K562 (cell line): ENCODE data around the gene F2. TPM values are rescaled to one million over a fixed set of nuclear protein-coding genes. Genes with fewer than 3 reads are reported as not detected.

Experiments used
- BCOR ChIP-seq: fragments of 450-650 bp; IDR thresholded peaks from 2 replicates; pipeline ENCODE4 v1.6.1; 2016
- BRD9 ChIP-seq: fragments of 450-650 bp; IDR thresholded peaks from 2 replicates; pipeline ENCODE4 v1.6.1; 2018; ENCODE audit warnings: low read depth; ENCODE audit not compliant: partially characterized antibody
- CHD4 ChIP-seq: fragments of 200-600 bp; sonication (generic); IDR thresholded peaks from 3 replicates; pipeline ENCODE4 v1.6.1; 2012; ENCODE audit warnings: low read depth, mild to moderate bottlenecking, mixed read lengths, low read length, inconsistent platforms; ENCODE audit not compliant: insufficient read depth, insufficient replicate concordance, poor library complexity, severe bottlenecking
- DLX4 ChIP-seq: fragments of 250-450 bp; sonication (Bioruptor Pico); IDR thresholded peaks from 2 replicates; pipeline ENCODE4 v1.6.1; 2021; ENCODE audit warnings: mild to moderate bottlenecking
- GABPA ChIP-seq: fragments of 200-800 bp; sonication (Bioruptor generic); conservative IDR thresholded peaks from 2 replicates; pipeline ENCODE4 v1.6.1; 2016; ENCODE audit warnings: low read depth, missing genetic modification characterization, missing compliant biosample characterization
- HDAC6 ChIP-seq: IDR thresholded peaks from 2 replicates; pipeline ENCODE4 v1.6.1; 2012; ENCODE audit warnings: low read depth, mild to moderate bottlenecking, control low read depth, inconsistent platforms, low read length, moderate library complexity
- KDM1A ChIP-seq, 2 experiments: fragments of 450-650 bp; IDR thresholded peaks; 2 replicates each; pipeline ENCODE4 v1.6.1; 2016; ENCODE audit warnings: mild to moderate bottlenecking in 2 of 2
- MTA1 ChIP-seq: fragments of 450-650 bp; IDR thresholded peaks from 2 replicates; pipeline ENCODE4 v1.6.1; 2017; ENCODE audit warnings: borderline replicate concordance
- POLR3A ChIP-seq: IDR thresholded peaks from 2 replicates; pipeline ENCODE4 v1.6.1; 2011; ENCODE audit warnings: borderline replicate concordance, mild to moderate bottlenecking, moderate library complexity; ENCODE audit not compliant: insufficient read length, insufficient read depth; ENCODE audit errors: extremely low read depth
- RBM25 ChIP-seq: fragments of 200-400 bp; formaldehyde crosslinking; IDR thresholded peaks from 2 replicates; pipeline ENCODE4 v1.6.1; 2018; ENCODE audit warnings: low read length, low read depth, moderate library complexity; ENCODE audit not compliant: severe bottlenecking
- SLC30A9 ChIP-seq: fragments of 250-450 bp; sonication (Bioruptor Pico); IDR thresholded peaks from 2 replicates; pipeline ENCODE4 v1.8.0; 2022; ENCODE audit warnings: mild to moderate bottlenecking, moderate library complexity
- TCF7L2 ChIP-seq: fragments of 150-350 bp; IDR thresholded peaks from 2 replicates; pipeline ENCODE4 v1.6.1; 2016; ENCODE audit warnings: low read depth, mild to moderate bottlenecking, low read length, moderate library complexity
- USF1 ChIP-seq: sonication (generic); formaldehyde crosslinking; IDR thresholded peaks from 2 replicates; pipeline ENCODE4 v1.9.0; 2022; ENCODE audit warnings: mild to moderate bottlenecking, missing genetic modification reagents
- ZSCAN32 ChIP-seq: fragments of 450-650 bp; formaldehyde crosslinking; IDR thresholded peaks from 2 replicates; pipeline ENCODE4 v1.4.0; 2020; ENCODE audit warnings: mild to moderate bottlenecking, moderate library complexity
- polyA plus RNA-seq, 8 experiments: library from polyadenylated mRNA; depleted of rRNA in 4 of 8; stranded (reverse) in 5 of 8; unstranded in 3 of 8; fragments of >200 nt; fragmentation: Nextera tagmentation in 2 of 8; fragmentation: Illumina TruSeq in 1 of 8; extraction: Ambion mirVana in 2 of 8; extraction: Trizol in 1 of 8; gene quantifications; 2 replicates each; pipeline versions ENCODE4 v1.2.1 to v1.2.3, GENCODE V29; 2011 to 2014; ENCODE audit warnings: inconsistent platforms in 1 of 8, missing spikeins in 1 of 8
- total RNA-seq, 7 experiments: library from RNA; depleted of rRNA in 6 of 7; stranded (reverse); fragments of >200 nt in 6 of 7; fragmentation: Illumina TruSeq in 2 of 7; extraction: Trizol in 2 of 7; gene quantifications; 2 replicates each; pipeline versions ENCODE4 v1.2.1 to v1.2.3, GENCODE V29; 2011 to 2021; ENCODE audit warnings: low replicate concordance in 1 of 7

Gene F2
- total and polyA plus RNA-seq, 9 of the 15 experiments (the other 6 are each of a cell fraction or from before 2014, with no cell fraction given), result 0.16 TPM; not detected in 8

- TF ChIP-seq USF1 (no peak), DLX4 (CRISPR knock-in tag) (no peak), POLR3A (no peak), KDM1A (IDR thresholded peaks at IDR 0.05) (peak in 1 of 2 experiments; percentile 34; a peak in 2 of 4 replicates), SLC30A9 (CRISPR knock-in tag) (no peak), GABPA (0 out of 2 replicates have a peak, but pooled peaks have one; percentile 15), MTA1 (no peak), BRD9 (no peak), RBM25 (peak; percentile 82), HDAC6 (no peak), BCOR (peak; percentile 77), ZSCAN32 (CRISPR knock-in tag) (no peak), CHD4 (no peak), TCF7L2 (no peak)
- TF ChIP-seq, all 486 proteins: peak for 5
Observed at GRCh38 chr11:46718155-46719019, 626 bp upstream of the F2 start (continued).
